Measurements from ENCODE around the gene FASTK.

The FASTK gene, protein sequence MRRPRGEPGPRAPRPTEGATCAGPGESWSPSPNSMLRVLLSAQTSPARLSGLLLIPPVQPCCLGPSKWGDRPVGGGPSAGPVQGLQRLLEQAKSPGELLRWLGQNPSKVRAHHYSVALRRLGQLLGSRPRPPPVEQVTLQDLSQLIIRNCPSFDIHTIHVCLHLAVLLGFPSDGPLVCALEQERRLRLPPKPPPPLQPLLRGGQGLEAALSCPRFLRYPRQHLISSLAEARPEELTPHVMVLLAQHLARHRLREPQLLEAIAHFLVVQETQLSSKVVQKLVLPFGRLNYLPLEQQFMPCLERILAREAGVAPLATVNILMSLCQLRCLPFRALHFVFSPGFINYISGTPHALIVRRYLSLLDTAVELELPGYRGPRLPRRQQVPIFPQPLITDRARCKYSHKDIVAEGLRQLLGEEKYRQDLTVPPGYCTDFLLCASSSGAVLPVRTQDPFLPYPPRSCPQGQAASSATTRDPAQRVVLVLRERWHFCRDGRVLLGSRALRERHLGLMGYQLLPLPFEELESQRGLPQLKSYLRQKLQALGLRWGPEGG

DNA sequence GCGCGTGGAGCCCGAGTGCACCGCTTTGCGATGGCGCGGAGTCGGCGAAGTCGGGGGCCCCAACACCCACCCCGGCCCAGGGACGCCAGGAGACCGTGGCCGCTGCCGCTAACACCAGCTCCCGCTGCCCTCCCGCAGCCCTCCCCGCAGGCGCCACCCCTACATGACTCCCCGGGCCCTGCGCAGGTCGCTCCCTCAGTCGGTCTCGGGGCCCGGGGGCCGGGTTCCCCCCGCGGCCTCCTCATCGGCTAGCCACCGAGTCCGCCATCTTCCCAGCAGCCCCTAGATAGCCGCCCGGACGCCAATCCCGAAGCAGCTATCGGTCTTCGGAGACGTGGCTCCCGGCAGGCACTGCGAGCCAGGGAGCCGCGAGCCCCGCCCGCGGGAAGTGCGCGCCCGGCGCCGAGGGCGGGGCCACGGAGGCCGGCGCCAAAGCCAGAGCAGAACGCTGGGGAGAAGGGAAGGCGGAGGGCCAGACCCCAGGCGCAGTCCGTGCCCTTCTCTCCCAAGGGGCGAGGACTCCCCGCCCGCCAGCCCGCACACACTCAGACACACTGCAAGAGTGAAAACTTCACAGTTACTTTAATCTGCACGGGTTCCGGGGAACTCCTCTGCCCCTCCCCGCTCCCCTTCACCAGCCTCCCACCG lies at the start of gene FASTK:
TSS of gene FASTK (minus strand) at position 288 of the 648 bp plus-strand sequence. CDS start at position 245, 43 bp downstream.
- DNase-seq: peak; percentile 95

DNA sequence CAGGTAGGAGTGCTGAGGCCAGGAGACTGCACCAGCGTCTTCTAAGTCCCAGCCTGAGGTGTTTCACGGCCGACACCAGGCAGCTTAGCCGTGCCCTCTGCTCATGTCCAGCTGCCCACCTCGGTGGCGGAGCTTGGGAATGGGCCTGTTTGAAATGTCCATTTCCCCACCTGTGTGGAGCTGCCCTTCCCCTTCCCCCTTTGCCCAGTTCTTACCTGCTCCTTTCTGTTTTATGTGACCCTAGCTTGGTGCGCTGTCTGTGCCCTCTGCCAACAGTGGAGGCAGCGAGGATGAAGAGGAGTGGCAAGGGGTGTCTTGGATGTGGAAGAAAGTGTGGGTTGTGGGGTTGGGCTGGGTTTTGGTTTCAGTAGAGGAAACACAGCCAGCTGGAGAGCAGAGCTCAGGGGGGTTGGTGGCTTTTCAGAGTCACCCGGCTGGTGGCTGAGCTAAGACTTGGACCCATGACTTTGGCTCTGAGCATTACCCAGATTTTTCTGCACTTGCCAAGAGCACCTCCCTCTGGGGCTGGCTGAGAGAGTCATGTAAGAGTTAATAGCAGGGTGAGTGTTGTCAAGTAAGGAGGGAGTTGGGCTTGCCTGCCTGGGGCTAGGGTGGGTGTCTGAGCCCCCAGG lies 49.5 kb upstream of the FASTK start:
- DNase-seq: no peak

DNA sequence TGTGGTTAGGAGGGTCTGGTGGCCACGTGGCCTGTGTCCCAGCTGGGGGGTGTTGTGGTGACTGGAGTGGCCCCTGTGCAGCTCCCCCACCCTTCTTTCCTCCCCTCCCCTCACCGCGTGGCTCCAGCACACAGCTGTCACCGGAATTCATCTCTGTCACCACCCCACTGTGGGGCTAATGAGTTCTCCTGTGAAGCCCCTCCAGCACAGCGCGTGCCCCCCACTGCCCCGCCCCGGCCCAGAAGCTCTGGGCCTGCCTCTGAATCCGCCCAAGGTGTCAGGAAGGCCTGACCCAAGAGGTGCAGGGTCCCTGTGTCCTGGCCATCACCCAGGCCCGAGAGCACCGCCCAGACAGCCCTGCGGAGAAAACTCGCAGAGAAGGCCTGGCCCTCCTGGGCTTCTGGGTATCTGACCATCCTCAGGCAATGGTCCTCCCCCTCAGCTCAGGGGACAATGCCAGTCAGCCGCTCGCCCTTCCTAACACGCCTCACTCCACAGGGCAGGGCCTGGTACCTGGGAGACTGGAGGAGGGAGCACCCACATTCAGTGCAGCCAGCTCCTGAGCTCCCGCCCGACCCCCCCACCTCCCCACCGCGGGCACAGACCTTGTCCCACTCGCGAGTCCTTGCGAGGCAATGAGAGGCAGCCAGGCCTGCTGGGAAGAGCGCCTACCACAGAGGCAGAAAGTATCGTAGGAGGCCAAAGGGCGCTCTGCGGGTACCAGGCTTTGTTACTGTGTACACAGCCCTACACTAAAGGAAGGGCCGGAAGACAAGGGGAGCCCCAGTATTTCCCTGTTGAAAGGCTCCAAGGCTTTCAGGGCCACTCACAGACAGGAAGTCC lies 48.7 kb upstream of the FASTK start:
- DNase-seq: no peak

DNA sequence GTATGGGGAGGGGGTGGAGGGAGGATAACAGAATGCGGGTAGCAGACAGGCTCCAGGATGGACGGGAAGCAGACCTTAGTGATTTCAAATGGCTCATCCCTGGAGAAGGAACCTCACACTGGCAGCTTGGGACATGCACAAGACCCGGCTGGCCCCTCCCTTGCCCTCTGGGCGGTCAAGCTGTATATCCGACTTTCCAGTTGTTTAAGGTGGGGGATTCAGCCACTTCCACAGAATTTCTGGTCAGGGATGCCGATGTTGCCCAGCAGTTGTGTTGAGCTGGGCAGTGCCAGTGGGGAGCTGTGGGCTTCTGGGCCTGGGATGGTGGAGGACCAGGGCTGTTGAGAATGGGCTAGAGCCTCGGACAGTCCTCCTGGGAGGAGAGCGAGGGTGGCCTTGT lies 48.1 kb upstream of the FASTK start:
- DNase-seq: no peak

DNA sequence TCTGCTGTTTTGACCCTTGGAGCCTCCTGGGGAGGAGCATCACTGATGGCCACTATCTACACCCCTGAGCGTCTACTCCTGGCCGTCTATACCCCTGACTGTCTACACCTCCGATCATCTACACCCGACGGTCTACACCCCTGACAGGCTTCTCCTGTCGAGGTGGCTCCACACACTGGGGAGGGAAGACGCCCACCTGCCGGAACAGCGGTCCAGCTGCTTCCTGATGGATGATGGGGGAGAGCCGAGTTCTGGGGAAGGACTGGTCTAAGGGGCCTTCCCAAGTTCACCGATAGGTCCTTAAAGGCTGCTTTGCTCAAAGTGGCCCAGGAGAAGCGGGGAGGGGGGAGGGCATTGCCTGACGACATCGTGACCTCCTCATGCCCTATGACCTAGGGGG lies 47.5 kb upstream of the FASTK start:
- DNase-seq: no peak

DNA sequence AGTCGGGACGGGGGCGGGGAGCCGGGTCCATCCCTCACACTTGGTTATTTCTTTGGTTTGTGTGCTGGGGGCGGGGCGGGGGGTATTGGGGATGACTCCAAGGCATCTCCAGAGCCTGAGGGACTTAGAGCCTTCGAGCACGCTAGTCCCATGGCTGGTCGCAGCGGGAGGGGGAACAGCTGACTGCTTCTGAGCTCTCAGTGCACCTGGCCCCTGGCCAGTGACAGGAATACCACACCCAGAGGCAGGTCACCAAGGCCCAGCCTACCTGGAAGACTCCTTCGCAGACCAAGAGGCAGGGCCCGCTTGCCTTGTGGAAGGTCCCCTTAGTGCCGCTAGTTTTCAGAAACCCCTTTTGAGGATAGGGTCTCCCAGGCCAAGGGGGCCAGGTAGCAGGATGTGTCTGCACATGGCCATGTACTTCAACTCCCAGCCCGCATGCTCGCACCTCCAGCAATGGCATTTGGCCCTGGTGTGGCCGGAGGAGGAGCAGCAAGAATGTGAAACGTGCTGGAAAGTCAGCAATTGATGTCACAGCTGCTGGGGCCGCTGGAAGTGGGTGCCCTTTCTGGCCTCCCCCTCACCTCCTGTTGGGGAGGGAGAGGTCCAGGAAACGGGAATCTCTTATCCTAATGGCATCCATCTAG lies 46.0 kb upstream of the FASTK start:
- DNase-seq: no peak

DNA sequence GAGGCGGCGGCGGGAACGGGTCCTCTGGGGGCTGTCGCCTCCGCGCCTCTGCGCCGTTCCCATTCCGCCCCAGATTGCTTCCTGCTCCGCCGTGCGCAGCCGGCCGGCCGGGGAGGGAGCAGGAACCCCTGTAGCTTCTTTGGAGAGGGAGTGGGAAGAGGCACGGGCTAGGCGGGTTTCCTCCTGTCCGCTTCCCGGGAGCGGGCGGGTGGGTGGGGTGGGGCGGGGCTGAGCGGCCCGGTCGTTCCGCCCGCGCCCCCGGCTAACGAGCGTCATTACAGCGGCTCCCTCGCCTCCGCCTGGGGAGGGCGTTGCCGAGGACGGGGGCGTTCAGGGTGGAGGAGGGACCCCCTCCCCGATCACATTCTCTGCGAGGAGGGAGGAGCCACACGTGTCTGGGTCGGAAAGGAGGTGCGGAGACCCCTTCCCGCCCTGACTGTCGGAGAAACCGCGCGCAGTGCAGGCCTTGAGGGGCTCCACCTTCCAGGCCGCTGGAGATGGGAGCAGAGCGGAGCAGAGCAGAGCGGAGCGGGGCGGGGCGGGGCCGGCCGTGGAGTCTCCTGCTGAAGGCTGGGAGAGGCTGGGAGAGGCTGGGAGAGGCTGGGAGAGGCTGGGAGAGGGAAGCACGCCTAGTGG lies 45.4 kb upstream of the FASTK start:
- no peak for DNase-seq

DNA sequence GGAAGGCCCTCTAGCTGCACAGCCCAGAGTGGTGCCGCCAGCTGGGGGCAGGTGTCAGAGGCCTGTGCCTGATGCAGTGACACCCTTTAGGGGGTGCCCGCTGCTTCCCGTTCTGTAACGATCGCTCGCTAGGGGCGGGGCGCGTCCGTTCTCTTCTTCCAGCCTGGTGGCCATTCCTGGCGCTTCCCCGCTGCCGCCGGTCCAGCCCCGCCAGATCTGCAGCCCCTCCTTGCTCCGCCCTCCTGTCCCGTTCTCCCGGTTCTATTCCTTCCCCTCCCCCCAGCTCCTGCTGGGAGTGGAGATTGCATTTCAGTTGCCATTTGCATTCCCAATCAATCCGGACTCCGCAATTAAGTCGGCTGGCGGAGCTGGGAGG lies 44.8 kb upstream of the FASTK start:
- no peak for DNase-seq

DNA sequence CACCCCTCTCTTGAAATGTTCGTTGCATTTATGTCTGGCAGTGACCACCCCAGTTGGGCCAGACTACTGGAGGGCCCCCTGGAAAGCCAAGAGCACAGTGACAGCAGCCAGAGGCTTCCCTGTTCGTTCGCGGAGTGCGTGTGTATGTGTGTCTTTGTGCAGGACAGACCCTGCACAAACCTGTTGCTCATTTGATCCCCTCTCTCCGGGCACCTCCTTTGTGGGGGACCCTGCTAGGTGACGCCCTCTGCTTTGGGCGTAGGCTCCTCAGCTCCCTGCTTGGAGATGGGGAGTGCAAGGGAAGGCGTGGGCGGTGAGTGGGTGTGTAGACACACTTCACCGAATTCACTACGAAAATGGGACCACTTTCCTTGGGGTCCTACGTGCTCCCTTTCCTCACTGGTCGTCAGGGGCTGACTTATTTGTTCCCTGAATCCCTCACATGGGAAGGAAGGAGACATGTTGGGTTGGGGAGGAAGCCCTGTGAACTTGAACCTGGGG lies 44.3 kb upstream of the FASTK start:
- no peak for DNase-seq

DNA sequence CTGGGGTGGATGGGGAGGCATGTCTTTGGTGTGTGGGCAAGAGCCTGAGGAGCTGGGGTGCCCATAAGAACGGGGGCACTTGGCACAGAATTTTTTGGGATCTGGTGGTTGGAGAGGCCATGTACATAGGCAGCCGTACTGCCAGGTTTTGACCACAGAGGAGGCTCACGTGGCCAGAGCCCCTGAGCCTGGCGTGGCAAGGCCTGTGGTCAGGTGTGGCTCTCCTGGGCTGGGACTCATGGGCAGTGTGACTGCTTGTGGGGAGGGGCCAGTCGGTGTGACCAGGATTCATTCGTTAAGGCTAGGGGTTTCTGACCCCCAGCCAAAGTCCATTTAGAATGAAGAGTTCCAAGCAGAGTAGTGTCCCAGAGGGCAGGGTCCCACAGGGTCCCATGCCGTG lies 43.9 kb upstream of the FASTK start:
- DNase-seq: no peak

DNA sequence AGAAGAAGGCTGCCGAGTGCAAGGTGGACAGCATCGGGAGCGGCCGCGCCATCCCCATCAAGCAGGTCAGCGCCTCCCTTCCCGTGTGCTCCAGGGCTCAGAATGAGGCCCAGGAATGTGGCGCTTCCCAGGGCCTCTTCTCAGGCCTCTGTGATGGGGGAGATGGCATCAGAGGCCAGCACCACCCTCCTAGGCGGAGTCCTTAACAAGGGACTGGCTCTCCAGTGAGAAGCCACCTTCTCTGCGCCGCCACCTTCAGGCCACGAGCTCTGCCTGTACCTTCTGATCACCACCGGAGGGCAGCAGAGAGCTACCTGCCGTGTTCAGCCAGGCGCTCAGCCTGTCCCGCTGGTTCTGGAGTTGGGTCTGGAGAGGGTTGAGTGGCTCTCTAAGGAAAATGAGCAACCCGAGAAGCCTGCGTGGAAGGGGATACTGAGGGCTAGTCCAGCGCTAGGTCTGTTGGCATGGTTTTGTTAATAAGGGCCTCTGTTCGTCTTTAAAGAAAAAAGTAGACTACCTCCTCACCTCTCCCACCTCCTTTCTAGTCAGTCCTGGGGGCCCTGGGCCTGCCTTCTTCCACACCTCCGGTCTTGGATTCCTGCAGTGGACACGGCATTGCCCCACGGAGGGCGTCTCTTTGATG lies 43.3 kb upstream of the FASTK start:
- DNase-seq: peak; percentile 91

DNA sequence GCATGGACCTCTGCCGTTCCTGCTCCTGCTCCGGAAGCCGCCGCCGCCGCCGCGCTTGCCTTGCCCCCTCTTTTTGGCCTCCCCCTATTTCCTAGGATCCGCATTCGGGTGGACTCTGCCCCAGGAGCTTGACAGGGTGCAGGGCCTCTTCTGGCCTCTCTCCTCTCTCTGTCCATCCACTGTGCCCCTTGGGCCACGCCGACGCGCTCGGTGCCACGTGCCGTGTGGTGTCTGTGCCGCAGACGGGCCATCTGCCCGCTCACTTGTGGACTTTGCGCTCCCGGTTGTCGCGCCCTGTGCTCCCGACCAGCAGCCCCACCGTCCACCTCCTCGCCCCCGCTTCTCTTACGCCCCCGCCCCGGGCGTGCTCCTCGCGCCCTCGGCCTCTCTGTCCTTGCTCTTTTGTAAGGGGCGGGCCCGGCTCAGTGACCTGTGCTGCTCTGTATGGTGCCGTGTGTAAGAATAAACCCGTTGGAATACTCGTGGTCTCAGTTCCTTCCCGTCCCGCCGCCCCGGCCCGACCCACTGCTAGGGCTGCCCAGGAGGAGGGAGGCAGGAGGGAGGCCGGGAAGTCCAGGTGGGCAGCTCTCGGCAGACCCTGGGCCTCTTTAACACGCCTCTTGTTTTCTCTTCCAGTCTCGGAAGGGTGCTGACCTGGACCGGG lies 42.7 kb upstream of the FASTK start:
- no peak for DNase-seq

DNA sequence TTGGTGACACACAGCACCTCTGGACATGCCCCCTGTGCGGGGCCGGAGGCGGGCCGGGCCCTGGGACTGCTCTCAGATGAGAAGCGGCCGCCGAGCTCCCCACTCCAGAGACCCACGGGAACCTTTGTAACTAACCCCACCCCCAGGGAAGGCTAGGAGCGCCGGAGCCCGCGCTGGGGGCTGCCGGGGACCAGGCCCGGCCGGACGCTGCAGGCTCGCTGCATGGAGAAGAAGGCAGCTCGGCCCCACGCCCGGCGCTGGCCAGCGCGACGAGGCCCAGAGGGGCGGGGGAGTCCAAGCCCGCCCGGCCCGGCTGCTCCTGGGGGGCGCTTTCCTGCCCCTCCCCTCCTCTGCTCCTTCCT lies 42.2 kb upstream of the FASTK start:
- DNase-seq: no peak

DNA sequence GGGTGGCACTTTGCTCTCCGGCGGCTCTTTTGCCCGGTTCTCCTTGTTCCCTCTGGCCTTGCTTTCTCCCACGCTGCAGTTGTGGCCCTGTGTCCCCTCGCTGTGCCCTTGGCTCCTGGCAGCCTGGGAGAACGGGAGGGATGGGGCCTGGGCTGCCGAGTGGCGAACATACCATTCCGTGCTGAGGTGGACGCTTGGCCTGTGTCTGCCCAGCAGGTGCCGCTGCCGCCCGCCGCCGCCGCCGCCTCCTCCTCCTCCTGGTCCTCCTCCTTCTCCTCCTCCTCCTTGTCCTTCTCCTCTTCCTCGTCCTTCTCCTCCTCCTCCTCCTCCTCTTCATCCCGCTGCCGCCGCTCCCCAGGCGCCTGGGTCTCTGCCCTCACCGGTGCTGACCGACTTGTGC lies 41.7 kb upstream of the FASTK start:
- no peak for DNase-seq

DNA sequence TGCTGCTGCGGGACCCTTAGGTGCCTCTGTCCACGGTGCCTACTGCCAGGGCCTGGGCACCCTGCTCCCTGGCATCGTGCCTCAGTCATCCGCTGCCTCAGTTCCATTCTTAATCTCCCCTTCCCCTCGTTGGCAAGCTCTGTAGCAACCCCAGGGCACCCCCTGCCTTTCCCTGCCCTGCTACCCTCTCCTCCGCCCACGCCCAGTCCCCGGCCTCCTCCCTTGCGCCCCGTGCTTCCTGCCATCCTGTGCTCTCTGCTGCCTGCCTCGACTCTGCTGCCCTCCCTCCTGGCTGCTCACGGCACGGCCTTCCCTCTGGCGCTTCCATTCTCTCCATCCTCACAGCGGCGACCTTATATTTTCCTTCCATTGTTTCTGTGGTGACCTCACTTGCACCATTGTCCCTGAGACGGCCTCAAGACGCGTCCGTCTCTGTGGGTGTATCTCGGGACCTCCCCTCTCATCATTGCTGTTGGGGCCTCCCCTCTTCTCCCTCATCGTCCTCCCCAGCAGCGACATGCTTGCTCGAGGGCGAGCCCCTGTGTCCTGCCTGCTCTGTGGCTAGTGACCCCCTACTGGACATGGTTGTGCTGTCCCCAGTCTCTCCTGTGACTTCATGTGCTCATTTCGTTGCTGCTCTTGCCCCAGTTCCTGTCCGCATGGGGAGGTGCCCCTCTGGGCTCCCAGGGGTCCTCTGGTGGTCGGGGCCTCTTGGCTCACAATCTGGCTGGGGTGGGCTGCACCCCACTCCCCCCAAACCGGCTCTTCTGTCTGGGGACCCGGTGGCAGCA lies 41.0 kb upstream of the FASTK start:
- no peak for DNase-seq

DNA sequence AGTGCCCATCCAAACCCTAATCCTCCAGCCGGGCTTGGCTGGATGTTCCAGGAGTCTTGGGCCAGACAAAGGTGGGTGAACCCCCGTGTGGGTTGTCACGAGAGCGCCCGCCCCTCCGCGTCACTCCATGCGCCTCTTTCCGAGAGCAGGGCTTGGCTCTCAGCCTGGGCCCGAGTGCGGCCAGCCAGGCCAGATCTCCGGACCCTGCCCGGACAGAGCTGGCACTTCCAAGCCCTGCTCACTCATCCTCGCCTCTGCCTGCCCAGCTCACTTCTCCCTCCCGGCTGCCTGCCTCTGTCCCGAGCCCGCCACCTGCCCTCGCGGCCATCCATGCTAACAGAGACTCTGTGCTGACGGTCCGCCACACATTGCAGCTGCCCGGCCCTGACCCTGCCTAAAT lies 40.3 kb upstream of the FASTK start:
- DNase-seq: no peak

DNA sequence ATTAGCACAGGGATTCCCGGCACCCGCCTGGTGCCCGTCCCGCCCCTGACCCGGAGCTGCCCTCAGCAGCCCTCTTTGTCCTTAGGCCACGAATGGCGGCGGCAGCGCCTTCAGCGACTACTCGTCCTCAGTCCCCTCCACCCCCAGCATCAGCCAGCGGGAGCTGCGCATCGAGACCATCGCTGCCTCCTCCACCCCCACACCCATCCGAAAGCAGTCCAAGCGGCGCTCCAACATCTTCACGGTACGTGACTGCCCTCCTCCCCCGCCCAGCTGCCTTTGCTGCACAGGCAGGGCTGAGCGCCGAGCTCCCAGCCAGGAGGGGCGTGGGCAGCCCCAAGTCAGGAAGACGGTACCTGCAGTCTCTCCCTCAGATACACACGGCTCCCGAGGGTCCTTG lies 39.3 kb upstream of the FASTK start:
- DNase-seq: no peak

DNA sequence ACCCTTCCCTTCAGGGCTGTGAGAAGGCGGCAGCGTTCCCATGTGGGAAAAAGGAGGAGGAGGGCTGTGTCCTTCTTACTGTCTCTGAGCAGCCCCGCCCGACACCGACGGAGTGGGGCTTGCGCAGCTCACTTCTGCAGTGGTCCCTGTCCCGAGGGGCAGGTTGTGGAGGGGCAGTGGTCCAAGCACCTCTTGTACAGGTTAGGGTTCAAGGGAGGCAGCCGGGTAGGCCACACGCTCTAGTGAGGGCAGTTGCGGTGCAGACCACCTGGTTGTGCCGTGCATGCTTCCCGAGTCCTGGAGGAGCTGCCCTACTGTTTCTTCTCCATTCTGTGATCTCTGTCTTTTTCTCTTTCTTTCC lies 38.4 kb upstream of the FASTK start:
- DNase-seq: no peak

DNA sequence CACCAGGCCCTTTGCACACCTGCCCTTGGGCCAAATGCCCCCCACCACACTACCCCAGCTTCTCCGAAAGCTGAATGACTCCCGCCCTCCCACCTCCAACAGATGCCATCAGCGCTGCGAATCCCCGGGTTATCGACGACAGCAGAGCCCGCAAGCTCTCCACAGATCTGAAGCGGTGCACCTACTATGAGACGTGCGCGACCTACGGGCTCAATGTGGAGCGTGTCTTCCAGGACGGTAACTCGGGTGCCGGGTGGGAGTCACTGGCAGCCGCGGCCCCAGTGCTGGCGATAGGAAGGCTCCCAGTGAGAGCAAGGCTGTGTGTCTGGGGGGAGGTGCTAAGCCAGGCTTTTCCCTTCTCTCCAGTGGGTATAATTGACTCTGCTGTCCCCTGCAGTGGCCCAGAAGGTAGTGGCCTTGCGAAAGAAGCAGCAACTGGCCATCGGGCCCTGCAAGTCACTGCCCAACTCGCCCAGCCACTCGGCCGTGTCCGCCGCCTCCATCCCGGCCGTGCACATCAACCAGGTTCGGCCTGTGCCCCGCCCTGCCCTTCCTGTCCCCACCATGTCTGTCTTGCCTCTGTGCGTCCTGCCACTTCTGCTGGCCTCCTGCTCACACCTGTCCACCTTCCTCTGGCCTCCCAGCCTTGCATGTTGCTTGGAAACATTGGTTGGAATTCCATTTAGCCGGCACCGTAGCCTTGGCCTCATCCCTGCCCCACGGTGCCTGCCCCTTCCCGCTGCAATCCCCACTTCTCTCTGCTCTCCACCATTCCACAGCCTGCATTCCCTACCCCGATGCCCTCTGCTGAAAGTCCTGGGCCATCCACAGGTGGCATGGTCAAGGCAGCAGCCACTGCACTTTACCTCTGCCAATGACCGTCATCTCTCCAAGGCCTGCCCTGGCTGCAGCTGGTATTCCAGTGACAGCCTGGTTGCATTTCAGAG lies 37.8 kb upstream of the FASTK start:
- no peak for DNase-seq
